K562 (cell line): ENCODE results near the gene POLD1. TPM values are rescaled to one million over a fixed set of nuclear protein-coding genes. Genes with fewer than 3 reads are reported as not detected.
A peak's percentile ranks its signal among the peaks of the same experiment; 100 is the strongest.

ENCODE experiments used
- ARID2 ChIP-seq: fragments of 450-650 bp; IDR thresholded peaks from 2 replicates; pipeline ENCODE4 v1.6.1; 2017; ENCODE audit warnings: antibody characterized with exemption, mild to moderate bottlenecking
- ESRRA ChIP-seq: fragments of 450-650 bp; IDR thresholded peaks from 2 replicates; pipeline ENCODE4 v1.6.1; 2014; ENCODE audit warnings: low read depth, mild to moderate bottlenecking, moderate library complexity, borderline replicate concordance
- ETV1 ChIP-seq: fragments of 450-650 bp; conservative IDR thresholded peaks from 2 replicates; pipeline ENCODE4 v1.6.1; 2016; ENCODE audit warnings: missing genetic modification characterization, control low read depth, low read depth, missing compliant biosample characterization
- ILF3 ChIP-seq: fragments of 450-650 bp; IDR thresholded peaks from 2 replicates; pipeline ENCODE4 v1.6.1; 2018; ENCODE audit warnings: antibody characterized with exemption, mild to moderate bottlenecking, moderate library complexity, borderline replicate concordance
- JUND ChIP-seq, 2 experiments: IDR thresholded peaks; 2 replicates in 1 of 2; 3 replicates in 1 of 2; pipeline ENCODE4 v1.6.1; 2011; ENCODE audit warnings: borderline replicate concordance in 2 of 2, low read depth in 2 of 2, low read length in 2 of 2, improper control_type of control experiment in 1 of 2, missing biosample characterization in 1 of 2, missing genetic modification characterization in 1 of 2, missing genetic modification reagents in 1 of 2
- KDM5B ChIP-seq: fragments of 200-600 bp; sonication (generic); IDR thresholded peaks from 2 replicates; pipeline ENCODE4 v1.6.1; 2012; ENCODE audit warnings: low read depth, mild to moderate bottlenecking, moderate library complexity, low read length, control low read depth, inconsistent platforms; ENCODE audit not compliant: insufficient replicate concordance
- MAFG ChIP-seq: fragments of 450-650 bp; conservative IDR thresholded peaks from 2 replicates; pipeline ENCODE4 v1.6.1; 2016; ENCODE audit warnings: missing genetic modification characterization, missing compliant biosample characterization
- MTF1 ChIP-seq: fragments of 250-450 bp; sonication (Bioruptor Pico); IDR thresholded peaks from 2 replicates; pipeline ENCODE4 v1.9.0; 2021; ENCODE audit warnings: moderate library complexity, mild to moderate bottlenecking, inconsistent platforms, borderline replicate concordance
- NFE2 ChIP-seq: IDR thresholded peaks from 2 replicates; pipeline ENCODE4 v1.6.1; 2014; ENCODE audit warnings: antibody characterized with exemption, low read depth
- NFRKB ChIP-seq: fragments of 450-650 bp; IDR thresholded peaks from 2 replicates; pipeline ENCODE4 v1.6.1; 2016; ENCODE audit warnings: low read depth
- NR0B1 ChIP-seq: fragments of 450-650 bp; IDR thresholded peaks from one replicate; pipeline ENCODE4 v1.6.1; 2018; ENCODE audit warnings: mild to moderate bottlenecking, moderate library complexity; ENCODE audit not compliant: partially characterized antibody
- SIX5 ChIP-seq, 2 experiments: IDR thresholded peaks; 2 replicates each; pipeline ENCODE4 v1.6.1; 2011; ENCODE audit warnings: low read length in 2 of 2, borderline replicate concordance in 1 of 2, low read depth in 1 of 2, mild to moderate bottlenecking in 1 of 2, moderate library complexity in 1 of 2; ENCODE audit not compliant: insufficient read depth in 1 of 2
- SMARCA5 ChIP-seq: fragments of 450-650 bp; IDR thresholded peaks from 2 replicates; pipeline ENCODE4 v1.6.1; 2016
- SMC3 ChIP-seq: conservative IDR thresholded peaks from 2 replicates; pipeline ENCODE4 v1.6.1; 2011; ENCODE audit warnings: low read depth, low read length, improper control_type of control experiment; ENCODE audit not compliant: insufficient read depth
- SRF ChIP-seq, 2 experiments: fragments of 250-450, 450-650 bp in 1 of 2; sonication (Bioruptor Pico) in 1 of 2; sonication (generic) in 1 of 2; formaldehyde crosslinking; IDR thresholded peaks; 2 replicates each; pipeline versions ENCODE4 v1.5.0 to v1.5.1; 2020 to 2022; ENCODE audit warnings: mild to moderate bottlenecking in 1 of 2, missing genetic modification reagents in 1 of 2
- ZNF197 ChIP-seq: fragments of 200-800 bp; sonication (Bioruptor generic); IDR thresholded peaks from 2 replicates; pipeline ENCODE4 v1.6.1; 2016; ENCODE audit warnings: low read depth, missing genetic modification characterization, missing compliant biosample characterization
- ZNF232 ChIP-seq: sonication (generic); formaldehyde crosslinking; IDR thresholded peaks from 2 replicates; pipeline ENCODE4 v1.8.0; 2022; ENCODE audit warnings: mild to moderate bottlenecking, missing genetic modification reagents
- polyA plus RNA-seq, 8 experiments: library from polyadenylated mRNA; depleted of rRNA in 4 of 8; stranded (reverse) in 5 of 8; unstranded in 3 of 8; fragments of >200 nt; fragmentation: Nextera tagmentation in 2 of 8; fragmentation: Illumina TruSeq in 1 of 8; extraction: Ambion mirVana in 2 of 8; extraction: Trizol in 1 of 8; gene quantifications; 2 replicates each; pipeline versions ENCODE4 v1.2.1 to v1.2.3, GENCODE V29; 2011 to 2014; ENCODE audit warnings: inconsistent platforms in 1 of 8, missing spikeins in 1 of 8
- total RNA-seq, 7 experiments: library from RNA; depleted of rRNA in 6 of 7; stranded (reverse); fragments of >200 nt in 6 of 7; fragmentation: Illumina TruSeq in 2 of 7; extraction: Trizol in 2 of 7; gene quantifications; 2 replicates each; pipeline versions ENCODE4 v1.2.1 to v1.2.3, GENCODE V29; 2011 to 2021; ENCODE audit warnings: low replicate concordance in 1 of 7
- TF ChIP-seq, protein P1 (sequence below): fragments of 450-650 bp; formaldehyde crosslinking; IDR thresholded peaks from 2 replicates; pipeline ENCODE4 v1.4.0; 2022; ENCODE audit warnings: missing genetic modification characterization
- TF ChIP-seq, protein P2 (sequence below), 2 experiments: fragments of 150-350 bp in 1 of 2; IDR thresholded peaks; 2 replicates each; pipeline ENCODE4 v1.6.1; 2012 to 2016; ENCODE audit warnings: low read depth in 2 of 2, low read length in 2 of 2, mild to moderate bottlenecking in 1 of 2, moderate library complexity in 1 of 2

POLD1 gene
- total and polyA plus RNA-seq, 9 of the 15 experiments (the other 6 are each of a cell fraction or from before 2014, with no cell fraction given): 1.3 to 312 (median 47.8) TPM

- TF ChIP-seq ZNF197 (CRISPR knock-in tag): no peak
- peak; percentile 54; the same call in 1 of the 2 replicates for TF ChIP-seq NFE2
- peak; percentile 94 for TF ChIP-seq JUND (IDR thresholded peaks at IDR 0.05; ENCODE audit: borderline replicate concordance, low read depth, low read length)
- TF ChIP-seq JUND (tag; IDR thresholded peaks at IDR 0.05; ENCODE audit: borderline replicate concordance, low read depth, low read length): peak; percentile 96
- TF ChIP-seq SMARCA5: no peak
- TF ChIP-seq, protein P1, sequence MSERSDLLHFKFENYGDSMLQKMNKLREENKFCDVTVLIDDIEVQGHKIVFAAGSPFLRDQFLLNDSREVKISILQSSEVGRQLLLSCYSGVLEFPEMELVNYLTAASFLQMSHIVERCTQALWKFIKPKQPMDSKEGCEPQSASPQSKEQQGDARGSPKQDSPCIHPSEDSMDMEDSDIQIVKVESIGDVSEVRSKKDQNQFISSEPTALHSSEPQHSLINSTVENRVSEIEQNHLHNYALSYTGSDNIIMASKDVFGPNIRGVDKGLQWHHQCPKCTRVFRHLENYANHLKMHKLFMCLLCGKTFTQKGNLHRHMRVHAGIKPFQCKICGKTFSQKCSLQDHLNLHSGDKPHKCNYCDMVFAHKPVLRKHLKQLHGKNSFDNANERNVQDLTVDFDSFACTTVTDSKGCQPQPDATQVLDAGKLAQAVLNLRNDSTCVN: no peak
- TF ChIP-seq KDM5B: no peak
- 0 out of 2 replicates have a peak, but pooled peaks have one; percentile 12 for TF ChIP-seq ETV1 (tag)
- TF ChIP-seq NR0B1: no peak
- 0 out of 2 replicates have a peak, but pooled peaks have one; percentile 24 for TF ChIP-seq ARID2
- TF ChIP-seq, protein P2, sequence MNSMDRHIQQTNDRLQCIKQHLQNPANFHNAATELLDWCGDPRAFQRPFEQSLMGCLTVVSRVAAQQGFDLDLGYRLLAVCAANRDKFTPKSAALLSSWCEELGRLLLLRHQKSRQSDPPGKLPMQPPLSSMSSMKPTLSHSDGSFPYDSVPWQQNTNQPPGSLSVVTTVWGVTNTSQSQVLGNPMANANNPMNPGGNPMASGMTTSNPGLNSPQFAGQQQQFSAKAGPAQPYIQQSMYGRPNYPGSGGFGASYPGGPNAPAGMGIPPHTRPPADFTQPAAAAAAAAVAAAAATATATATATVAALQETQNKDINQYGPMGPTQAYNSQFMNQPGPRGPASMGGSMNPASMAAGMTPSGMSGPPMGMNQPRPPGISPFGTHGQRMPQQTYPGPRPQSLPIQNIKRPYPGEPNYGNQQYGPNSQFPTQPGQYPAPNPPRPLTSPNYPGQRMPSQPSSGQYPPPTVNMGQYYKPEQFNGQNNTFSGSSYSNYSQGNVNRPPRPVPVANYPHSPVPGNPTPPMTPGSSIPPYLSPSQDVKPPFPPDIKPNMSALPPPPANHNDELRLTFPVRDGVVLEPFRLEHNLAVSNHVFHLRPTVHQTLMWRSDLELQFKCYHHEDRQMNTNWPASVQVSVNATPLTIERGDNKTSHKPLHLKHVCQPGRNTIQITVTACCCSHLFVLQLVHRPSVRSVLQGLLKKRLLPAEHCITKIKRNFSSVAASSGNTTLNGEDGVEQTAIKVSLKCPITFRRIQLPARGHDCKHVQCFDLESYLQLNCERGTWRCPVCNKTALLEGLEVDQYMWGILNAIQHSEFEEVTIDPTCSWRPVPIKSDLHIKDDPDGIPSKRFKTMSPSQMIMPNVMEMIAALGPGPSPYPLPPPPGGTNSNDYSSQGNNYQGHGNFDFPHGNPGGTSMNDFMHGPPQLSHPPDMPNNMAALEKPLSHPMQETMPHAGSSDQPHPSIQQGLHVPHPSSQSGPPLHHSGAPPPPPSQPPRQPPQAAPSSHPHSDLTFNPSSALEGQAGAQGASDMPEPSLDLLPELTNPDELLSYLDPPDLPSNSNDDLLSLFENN (IDR thresholded peaks at IDR 0.05; ENCODE audit: low read depth in 2 of 2, low read length in 2 of 2): peak in 1 of 2 experiments; percentile 39; a peak in 1 of 4 replicates
- 0 out of 2 replicates have a peak, but pooled peaks have one; percentile 30 for TF ChIP-seq MAFG
- no peak for TF ChIP-seq SIX5 (IDR thresholded peaks at IDR 0.05; ENCODE audit: borderline replicate concordance in 1 of 2, insufficient read depth in 1 of 2, low read depth in 1 of 2, low read length in 2 of 2)
- TF ChIP-seq MTF1 (CRISPR knock-in tag): no peak
- 0 out of 2 replicates have a peak, but pooled peaks have one; percentile 42 for TF ChIP-seq NFRKB
- no peak; the same call in 1 of the 2 replicates for TF ChIP-seq ILF3
- 0 out of 2 replicates have a peak, but pooled peaks have one; percentile 9 for TF ChIP-seq ESRRA
- TF ChIP-seq ZNF232 (CRISPR knock-in tag): 0 out of 2 replicates have a peak, but pooled peaks have one; percentile 41
- TF ChIP-seq SRF (CRISPR knock-in tag; IDR thresholded peaks at IDR 0.05): peak in 1 of 2 experiments; percentile 77; a peak in 1 of 4 replicates
- peak; percentile 81 for TF ChIP-seq SMC3
Measured at GRCh38 chr19:50357178-50358100, 26.7 kb upstream of the POLD1 start (continued).
